Keratinocyte (primary cell): Measurements from ENCODE around the gene HMSD.

Experiments used
- CTCF ChIP-seq, 3 experiments: IDR thresholded peaks in 1 of 3; conservative IDR thresholded peaks in 1 of 3; optimal IDR thresholded peaks in 1 of 3; 2 replicates in 2 of 3; 3 replicates in 1 of 3; pipeline versions ENCODE3 to v1.5.1; 2011; ENCODE audit warnings: low read length in 3 of 3, mild to moderate bottlenecking in 3 of 3, moderate library complexity in 2 of 3, control low read depth in 1 of 3, inconsistent platforms in 1 of 3; ENCODE audit not compliant: insufficient read depth in 2 of 3; ENCODE audit errors: extremely low read depth in 1 of 3
- EZH2 ChIP-seq: IDR thresholded peaks from one replicate; pipeline ENCODE4 v1.6.1; 2012; ENCODE audit warnings: inconsistent platforms, mild to moderate bottlenecking, low read length, moderate library complexity

DNA sequence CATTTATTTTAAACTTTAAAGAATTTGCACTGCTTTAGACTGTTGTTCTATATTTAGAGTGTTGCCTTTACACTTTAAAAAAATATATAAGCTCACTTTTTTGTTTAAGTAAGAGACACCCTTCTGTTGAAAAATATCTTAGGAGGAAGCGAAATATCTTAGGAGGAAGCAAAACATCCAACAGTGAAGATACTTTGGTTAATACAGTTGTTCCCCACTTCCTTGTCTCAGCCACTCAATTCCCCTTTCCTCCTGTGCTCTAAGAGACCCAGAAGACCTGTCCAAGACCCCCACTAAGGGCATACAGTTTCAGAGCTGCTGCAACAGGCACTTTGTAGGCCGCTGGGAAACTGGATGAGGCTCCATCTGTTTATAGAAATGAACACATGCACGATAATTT lies 26.5 kb downstream of the HMSD start:
- TF ChIP-seq EZH2, result no peak
- TF ChIP-seq CTCF (optimal IDR thresholded peaks at IDR 0.05 in 1 of 3, IDR thresholded peaks at IDR 0.05 in 1 of 3, conservative IDR thresholded peaks at IDR 0.05 in 1 of 3; ENCODE audit: extremely low read depth in 1 of 3, insufficient read depth in 2 of 3, low read length in 3 of 3), result no peak
